Measurements from ENCODE around the gene RGS14.

The RGS14 gene

DNA sequence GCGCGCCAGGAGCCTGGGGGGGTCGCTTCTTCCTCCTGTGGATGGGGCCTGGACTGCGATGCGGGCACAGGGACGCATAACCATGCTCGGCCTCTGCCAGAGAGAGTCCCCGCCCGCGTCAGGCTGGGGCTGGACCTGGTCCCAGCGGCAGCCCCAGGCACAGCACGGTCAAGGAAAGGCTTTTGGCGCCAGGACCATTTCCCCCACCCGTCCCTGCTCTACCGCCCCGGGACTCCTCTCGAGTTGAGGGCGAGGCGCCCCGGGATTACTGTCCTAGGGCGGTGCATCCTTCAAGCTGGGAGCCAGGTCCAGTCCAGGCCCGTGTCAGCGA is 46.4 kb upstream of the RGS14 start:
- ATAC-seq, result peak; percentile 43

DNA sequence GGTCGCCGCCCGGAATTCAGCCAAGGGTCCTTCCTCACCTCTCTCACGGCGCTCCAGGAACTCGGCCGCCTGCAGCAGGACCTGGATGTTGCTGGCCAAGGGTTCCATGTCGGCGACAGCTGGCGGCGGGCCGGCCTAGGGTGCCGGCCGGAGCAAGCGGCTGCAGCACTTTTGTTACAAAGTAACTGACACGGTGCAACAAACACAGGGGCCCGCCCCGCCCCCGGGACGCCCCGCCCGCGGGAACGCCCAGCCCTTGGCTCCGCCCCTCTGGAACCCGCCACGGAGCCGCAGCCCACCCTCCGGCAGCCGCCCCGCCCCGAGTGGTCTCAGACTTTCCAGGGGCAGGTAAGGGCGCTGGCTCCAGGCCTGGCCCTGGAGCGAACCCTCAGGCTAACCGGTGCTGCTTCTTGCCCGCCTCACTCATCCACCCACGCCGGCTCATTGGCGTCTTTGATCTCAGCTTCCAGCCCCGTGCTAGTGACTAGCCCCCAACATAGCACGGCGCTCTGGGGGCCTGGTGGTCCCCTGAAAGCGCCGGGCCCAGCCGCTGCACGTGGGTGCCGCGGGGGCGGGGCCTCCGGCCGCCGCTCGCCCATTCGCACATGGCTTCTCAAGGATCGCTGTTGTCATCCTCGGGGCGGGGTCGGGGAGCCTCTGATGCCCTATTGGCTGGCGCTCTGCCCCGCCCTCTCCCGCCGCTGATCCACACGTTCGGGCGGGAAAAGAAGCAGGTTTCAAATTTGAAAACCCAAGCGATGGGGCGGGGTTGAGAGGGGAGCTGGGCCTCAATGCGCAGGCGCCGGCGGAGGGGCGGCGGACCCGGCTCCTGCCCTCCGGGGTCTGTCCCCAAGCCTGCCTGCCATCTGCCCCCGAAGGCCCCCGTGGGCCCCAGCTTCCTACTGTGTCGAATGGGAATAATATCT is 45.7 kb upstream of the RGS14 start, which contains the start of gene MXD3:
Gene MXD3 (minus strand): TSS at position 176 of the 926 bp plus-strand sequence. CDS start 68 bp downstream, at position 108.
- TF ChIP-seq ARNTL (CRISPR knock-in tag; IDR thresholded peaks at IDR 0.05; ENCODE audit: borderline replicate concordance, low read depth), result no peak
- no peak for TF ChIP-seq TOX (CRISPR knock-in tag; IDR thresholded peaks at IDR 0.05; ENCODE audit: borderline replicate concordance)
- no peak for TF ChIP-seq ESRRG (CRISPR knock-in tag; IDR thresholded peaks at IDR 0.05)
- TF ChIP-seq CSDC2 (CRISPR knock-in tag; IDR thresholded peaks at IDR 0.05), result no peak
- TF ChIP-seq ZFP30 (CRISPR knock-in tag; IDR thresholded peaks at IDR 0.05), result no peak
- TF ChIP-seq, protein P1, sequence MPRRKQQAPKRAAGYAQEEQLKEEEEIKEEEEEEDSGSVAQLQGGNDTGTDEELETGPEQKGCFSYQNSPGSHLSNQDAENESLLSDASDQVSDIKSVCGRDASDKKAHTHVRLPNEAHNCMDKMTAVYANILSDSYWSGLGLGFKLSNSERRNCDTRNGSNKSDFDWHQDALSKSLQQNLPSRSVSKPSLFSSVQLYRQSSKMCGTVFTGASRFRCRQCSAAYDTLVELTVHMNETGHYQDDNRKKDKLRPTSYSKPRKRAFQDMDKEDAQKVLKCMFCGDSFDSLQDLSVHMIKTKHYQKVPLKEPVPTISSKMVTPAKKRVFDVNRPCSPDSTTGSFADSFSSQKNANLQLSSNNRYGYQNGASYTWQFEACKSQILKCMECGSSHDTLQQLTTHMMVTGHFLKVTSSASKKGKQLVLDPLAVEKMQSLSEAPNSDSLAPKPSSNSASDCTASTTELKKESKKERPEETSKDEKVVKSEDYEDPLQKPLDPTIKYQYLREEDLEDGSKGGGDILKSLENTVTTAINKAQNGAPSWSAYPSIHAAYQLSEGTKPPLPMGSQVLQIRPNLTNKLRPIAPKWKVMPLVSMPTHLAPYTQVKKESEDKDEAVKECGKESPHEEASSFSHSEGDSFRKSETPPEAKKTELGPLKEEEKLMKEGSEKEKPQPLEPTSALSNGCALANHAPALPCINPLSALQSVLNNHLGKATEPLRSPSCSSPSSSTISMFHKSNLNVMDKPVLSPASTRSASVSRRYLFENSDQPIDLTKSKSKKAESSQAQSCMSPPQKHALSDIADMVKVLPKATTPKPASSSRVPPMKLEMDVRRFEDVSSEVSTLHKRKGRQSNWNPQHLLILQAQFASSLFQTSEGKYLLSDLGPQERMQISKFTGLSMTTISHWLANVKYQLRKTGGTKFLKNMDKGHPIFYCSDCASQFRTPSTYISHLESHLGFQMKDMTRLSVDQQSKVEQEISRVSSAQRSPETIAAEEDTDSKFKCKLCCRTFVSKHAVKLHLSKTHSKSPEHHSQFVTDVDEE (CRISPR knock-in tag; IDR thresholded peaks at IDR 0.05), result no peak
- TF ChIP-seq POU6F1 (CRISPR knock-in tag; IDR thresholded peaks at IDR 0.05; ENCODE audit: borderline replicate concordance, low read depth), result no peak
- no peak for TF ChIP-seq ISL1 (CRISPR knock-in tag; IDR thresholded peaks at IDR 0.05)
- TF ChIP-seq PATZ1 (CRISPR knock-in tag; IDR thresholded peaks at IDR 0.05; ENCODE audit: borderline replicate concordance), result no peak
- TF ChIP-seq, protein P2, sequence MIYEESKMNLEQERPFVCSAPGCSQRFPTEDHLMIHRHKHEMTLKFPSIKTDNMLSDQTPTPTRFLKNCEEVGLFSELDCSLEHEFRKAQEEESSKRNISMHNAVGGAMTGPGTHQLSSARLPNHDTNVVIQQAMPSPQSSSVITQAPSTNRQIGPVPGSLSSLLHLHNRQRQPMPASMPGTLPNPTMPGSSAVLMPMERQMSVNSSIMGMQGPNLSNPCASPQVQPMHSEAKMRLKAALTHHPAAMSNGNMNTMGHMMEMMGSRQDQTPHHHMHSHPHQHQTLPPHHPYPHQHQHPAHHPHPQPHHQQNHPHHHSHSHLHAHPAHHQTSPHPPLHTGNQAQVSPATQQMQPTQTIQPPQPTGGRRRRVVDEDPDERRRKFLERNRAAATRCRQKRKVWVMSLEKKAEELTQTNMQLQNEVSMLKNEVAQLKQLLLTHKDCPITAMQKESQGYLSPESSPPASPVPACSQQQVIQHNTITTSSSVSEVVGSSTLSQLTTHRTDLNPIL (CRISPR knock-in tag; IDR thresholded peaks at IDR 0.05; ENCODE audit: low read depth), result no peak
- peak; percentile 80 for ATAC-seq

More for the DNA sequence above, 46.4 kb upstream of the RGS14 start:
- no peak for TF ChIP-seq ZNF70 (CRISPR knock-in tag; IDR thresholded peaks at IDR 0.05)
- TF ChIP-seq, protein P1 (CRISPR knock-in tag; IDR thresholded peaks at IDR 0.05), result no peak
- TF ChIP-seq, protein P2 (CRISPR knock-in tag; IDR thresholded peaks at IDR 0.05; ENCODE audit: low read depth), result no peak
- TF ChIP-seq OSR1 (CRISPR knock-in tag; IDR thresholded peaks at IDR 0.05), result no peak
- TF ChIP-seq ZFP30 (CRISPR knock-in tag; IDR thresholded peaks at IDR 0.05), result no peak
- TF ChIP-seq RARB (CRISPR knock-in tag; IDR thresholded peaks at IDR 0.05), result no peak
- no peak for TF ChIP-seq BACH2 (CRISPR knock-in tag; IDR thresholded peaks at IDR 0.05; ENCODE audit: borderline replicate concordance)
- no peak for TF ChIP-seq TCF4 (CRISPR knock-in tag; IDR thresholded peaks at IDR 0.05; ENCODE audit: borderline replicate concordance)
